ENCODE results near the gene KCNJ13. TPM values are rescaled to one million over a fixed set of nuclear protein-coding genes. Genes with fewer than 3 reads are reported as not detected.

Gene KCNJ13
- total RNA-seq, 1 donor from 2014 or later, result not detected

DNA sequence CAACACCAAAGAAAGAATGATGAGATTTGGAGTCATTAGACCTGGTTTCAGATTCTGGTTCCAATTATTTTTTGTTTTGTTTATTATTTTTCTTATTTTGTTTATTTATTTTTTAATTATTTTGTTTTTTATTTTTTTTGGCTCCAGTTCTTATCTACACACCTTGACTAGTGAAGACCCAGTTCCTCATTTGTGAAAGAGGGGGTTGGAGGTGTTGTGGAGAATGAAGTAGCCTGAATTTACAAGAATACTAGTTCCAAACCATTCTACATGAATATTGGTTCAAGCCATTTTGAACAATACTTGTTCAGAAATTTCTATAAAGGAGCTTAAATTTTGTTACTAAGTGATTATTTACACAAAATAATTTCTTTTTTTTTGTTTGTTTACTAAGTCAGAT is 6.9 kb upstream of the KCNJ13 start:
- H3K27me3 ChIP-seq, result no peaks in the 10 kb centered on the region
- H3K4me1 ChIP-seq, result no peaks in the 10 kb centered on the region
- no peaks in the 10 kb centered on the region for H3K36me3 ChIP-seq
- DNase-seq (ENCODE audit: extremely low spot score in 2 of 2), result no peak
- H3K4me3 ChIP-seq, result no peak overlapping the region
- H3K27ac ChIP-seq, result no peak overlapping the region
- H3K9me3 ChIP-seq, result no peaks in the 10 kb centered on the region
- TF ChIP-seq POLR2A (IDR thresholded peaks at IDR 0.05), result no peak
- TF ChIP-seq CTCF (IDR thresholded peaks at IDR 0.05), result no peak
- no peak for TF ChIP-seq POLR2AphosphoS5 (IDR thresholded peaks at IDR 0.05; ENCODE audit: insufficient read depth in 1 of 2, low read depth in 1 of 2)
- intact Hi-C loops (cut with DNase I), result no loop called here

GRCh38 chr2:232781765-232782164 is 5.4 kb upstream of the KCNJ13 start:
- DNase-seq (ENCODE audit: extremely low spot score in 2 of 2), result no peak
- no peaks in the 10 kb centered on the region for H3K27me3 ChIP-seq

DNA sequence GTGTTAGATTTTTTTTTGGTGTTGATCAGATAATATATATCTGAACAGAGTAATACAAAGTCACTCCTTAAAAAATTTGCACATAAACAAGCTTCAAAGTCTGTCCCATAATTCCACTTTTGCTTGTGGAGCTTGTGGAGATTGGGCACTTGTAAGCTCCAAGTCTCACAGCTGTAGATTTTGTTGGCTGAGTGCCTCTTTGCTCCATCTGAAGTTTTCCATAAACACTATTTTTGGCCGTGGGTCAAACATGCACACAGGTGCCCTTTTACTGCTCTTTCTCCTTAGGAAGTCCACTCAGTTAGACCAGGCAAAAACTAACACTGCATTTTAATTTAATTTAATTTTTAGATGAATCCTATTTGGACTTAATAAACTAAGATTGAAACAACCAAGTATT is 3.6 kb upstream of the KCNJ13 start:
- Histone ChIP-seq H3K9me3 (no peaks in the 10 kb centered on the region), H3K4me3 (no peak overlapping the region), H3K27me3 (no peaks in the 10 kb centered on the region), H3K4me1 (no peaks in the 10 kb centered on the region), H3K27ac (no peak overlapping the region), H3K36me3 (no peaks in the 10 kb centered on the region)
- intact Hi-C loops (cut with DNase I), result no loop called here
- TF ChIP-seq POLR2A (IDR thresholded peaks at IDR 0.05) (no peak), CTCF (IDR thresholded peaks at IDR 0.05) (no peak), POLR2AphosphoS5 (IDR thresholded peaks at IDR 0.05; ENCODE audit: insufficient read depth in 1 of 2, low read depth in 1 of 2) (no peak)
- no peak for DNase-seq (ENCODE audit: extremely low spot score in 2 of 2)

More at GRCh38 chr2:232781765-232782164, 5.4 kb upstream of the KCNJ13 start:
- intact Hi-C loops (cut with DNase I), result no loop called here
- Histone ChIP-seq H3K36me3 (no peaks in the 10 kb centered on the region), H3K27ac (no peak overlapping the region), H3K4me3 (no peak overlapping the region), H3K4me1 (no peaks in the 10 kb centered on the region), H3K9me3 (no peaks in the 10 kb centered on the region)
- TF ChIP-seq CTCF (IDR thresholded peaks at IDR 0.05), result no peak
- TF ChIP-seq POLR2A (IDR thresholded peaks at IDR 0.05), result no peak
- TF ChIP-seq POLR2AphosphoS5 (IDR thresholded peaks at IDR 0.05; ENCODE audit: insufficient read depth in 1 of 2, low read depth in 1 of 2), result no peak

- intact Hi-C loops (cut with DNase I), result no loop called here
- H3K36me3 ChIP-seq, result no peaks in the 10 kb centered on the region
- no peak for TF ChIP-seq CTCF (IDR thresholded peaks at IDR 0.05)
- no peak for TF ChIP-seq POLR2A (IDR thresholded peaks at IDR 0.05)
- no peak for TF ChIP-seq POLR2AphosphoS5 (IDR thresholded peaks at IDR 0.05; ENCODE audit: insufficient read depth in 1 of 2, low read depth in 1 of 2)
- DNase-seq (ENCODE audit: extremely low spot score in 2 of 2), result no peak
- no peak overlapping the region for H3K4me3 ChIP-seq
- H3K27me3 ChIP-seq, result no peaks in the 10 kb centered on the region
- no peaks in the 10 kb centered on the region for H3K9me3 ChIP-seq
- H3K4me1 ChIP-seq, result no peaks in the 10 kb centered on the region
- no peak overlapping the region for H3K27ac ChIP-seq
Observed at GRCh38 chr2:232779465-232779864, 3.1 kb upstream of the KCNJ13 start.

GRCh38 chr2:232777276-232777675 is 911 bp upstream of the KCNJ13 start:
- no peak for TF ChIP-seq POLR2AphosphoS5 (IDR thresholded peaks at IDR 0.05; ENCODE audit: insufficient read depth in 1 of 2, low read depth in 1 of 2)
- TF ChIP-seq CTCF (IDR thresholded peaks at IDR 0.05), result no peak
- TF ChIP-seq POLR2A (IDR thresholded peaks at IDR 0.05), result no peak
- no peaks in the 10 kb centered on the region for H3K36me3 ChIP-seq
- DNase-seq (ENCODE audit: extremely low spot score in 2 of 2), result no peak

More at GRCh38 chr2:232777276-232777675, 911 bp upstream of the KCNJ13 start:
- no peaks in the 10 kb centered on the region for H3K4me1 ChIP-seq
- H3K27me3 ChIP-seq, result no peaks in the 10 kb centered on the region
- no peaks in the 10 kb centered on the region for H3K9me3 ChIP-seq
- intact Hi-C loops (cut with DNase I), result no loop called here
- H3K27ac ChIP-seq, result no peak overlapping the region
- no peak overlapping the region for H3K4me3 ChIP-seq
